Cerebellar cortex (tissue), 1 donor: ENCODE data around the gene MMP25.
"Not testable (repeated sequence)": the region's sequence is repeated elsewhere in the genome, so short reads cannot be mapped to it uniquely, and the experiment has no call there.

Experiments used
- DNase-seq: peaks from one replicate; pipeline ENCODE4 v3.0.0-alpha.2; 2015; ENCODE audit warnings: low spot score

Gene MMP25

GRCh38 chr16:3029491-3030221 lies 16.7 kb upstream of the MMP25 start:
- no peak for DNase-seq

- DNase-seq, result no peak
Measured at GRCh38 chr16:3030222-3031212, 15.8 kb upstream of the MMP25 start.

GRCh38 chr16:3032624-3033023 lies 13.7 kb upstream of the MMP25 start:
- no peak for DNase-seq

GRCh38 chr16:3035289-3035971 lies 10.9 kb upstream of the MMP25 start:
- no peak for DNase-seq

GRCh38 chr16:3035972-3036725 lies 10.2 kb upstream of the MMP25 start:
- DNase-seq, result no peak

GRCh38 chr16:3036726-3037315 lies 9.5 kb upstream of the MMP25 start, which contains the start of gene BICDL2:
Gene BICDL2, minus strand, starts transcription at chr16:3036944. Its CDS starts 1,448 bp downstream, at chr16:3035496.
- no peak for DNase-seq

GRCh38 chr16:3038256-3038655 lies 8.1 kb upstream of the MMP25 start:
- DNase-seq, result no peak

- no peak for DNase-seq
Measured at GRCh38 chr16:3038896-3039295, 7.5 kb upstream of the MMP25 start.

- DNase-seq, result no peak
Measured at GRCh38 chr16:3042376-3042775, 4.0 kb upstream of the MMP25 start.

GRCh38 chr16:3044708-3045107 lies 1.7 kb upstream of the MMP25 start:
- DNase-seq, result no peak

- DNase-seq, result no peak
Measured at GRCh38 chr16:3046641-3047386, 453 bp downstream of the MMP25 start.

GRCh38 chr16:3047387-3047720 lies 993 bp downstream of the MMP25 start:
- no peak for DNase-seq

- no peak for DNase-seq
Measured at GRCh38 chr16:3049921-3050481, 3.6 kb downstream of the MMP25 start.

GRCh38 chr16:3050487-3050886 lies 4.1 kb downstream of the MMP25 start:
- DNase-seq, result no peak

GRCh38 chr16:3051009-3051408 lies 4.6 kb downstream of the MMP25 start:
- no peak for DNase-seq

GRCh38 chr16:3051494-3051893 lies 5.1 kb downstream of the MMP25 start:
- DNase-seq, result no peak

GRCh38 chr16:3052571-3053329 lies 6.4 kb downstream of the MMP25 start:
- DNase-seq, result not testable (repeated sequence)

GRCh38 chr16:3053330-3053710 lies 7.0 kb downstream of the MMP25 start:
- DNase-seq, result not testable (repeated sequence)

- DNase-seq, result no peak
Measured at GRCh38 chr16:3054965-3055733, 8.8 kb downstream of the MMP25 start.
